ENCODE results near the gene RAP2A.

- TF ChIP-seq POLR2A (IDR thresholded peaks at IDR 0.05) (no peak), CTCF (IDR thresholded peaks at IDR 0.05) (no peak), POLR2AphosphoS5 (IDR thresholded peaks at IDR 0.05) (no peak), EP300 (IDR thresholded peaks at IDR 0.05) (no peak)
Observed at GRCh38 chr13:97460853-97461252, 26.9 kb downstream of the RAP2A start.

All from gastroesophageal sphincter (tissue), 3 donors.